DMS 273 (cell line): ENCODE results near the gene EEPD1.
"Not testable (repeated sequence)": the region's sequence is repeated elsewhere in the genome, so short reads cannot be mapped to it uniquely, and the experiment has no call there.

ENCODE experiments used
- DNase-seq: peaks from one replicate; lab custom pipeline; 2025; ENCODE audit not compliant: unreplicated experiment; lab: John Stamatoyannopoulos, UW

EEPD1 gene

GRCh38 chr7:36314491-36314890 lies 161.4 kb downstream of the EEPD1 start:
- no peak for DNase-seq

- DNase-seq = no peak
Measured at GRCh38 chr7:36315309-36315944, 162.4 kb downstream of the EEPD1 start.

GRCh38 chr7:36316319-36316718 lies 163.3 kb downstream of the EEPD1 start:
- no peak for DNase-seq

- DNase-seq = no peak
Measured at GRCh38 chr7:36317276-36317675, 164.2 kb downstream of the EEPD1 start.

- DNase-seq = no peak
Measured at GRCh38 chr7:36318116-36318515, 165.1 kb downstream of the EEPD1 start.

GRCh38 chr7:36321284-36321683 lies 168.2 kb downstream of the EEPD1 start:
- DNase-seq = not testable (repeated sequence)

- DNase-seq = no peak
Measured at GRCh38 chr7:36336390-36336789, 183.3 kb downstream of the EEPD1 start.

GRCh38 chr7:36338256-36338655 lies 185.2 kb downstream of the EEPD1 start:
- DNase-seq = no peak

- DNase-seq = no peak
Measured at GRCh38 chr7:36343548-36343947, 190.5 kb downstream of the EEPD1 start.

- DNase-seq = no peak
Measured at GRCh38 chr7:36344622-36345021, 191.6 kb downstream of the EEPD1 start.

GRCh38 chr7:36346260-36346831 lies 193.3 kb downstream of the EEPD1 start:
- no peak for DNase-seq

- no peak for DNase-seq
Measured at GRCh38 chr7:36348256-36348655, 195.2 kb downstream of the EEPD1 start.

- no peak for DNase-seq
Measured at GRCh38 chr7:36348771-36349170, 195.7 kb downstream of the EEPD1 start.

GRCh38 chr7:36349626-36350025 lies 196.6 kb downstream of the EEPD1 start:
- DNase-seq = no peak
